HG02852 (cell line): ENCODE data around the gene TSTD1.

ENCODE experiments used
- ATAC-seq: cut with Tn5 transposase; IDR thresholded peaks from one replicate; pipeline ENCODE4 v1.9.1; 2021; ENCODE audit warnings: mild to moderate bottlenecking, moderate library complexity; ENCODE audit not compliant: unreplicated experiment

TSTD1 gene

DNA sequence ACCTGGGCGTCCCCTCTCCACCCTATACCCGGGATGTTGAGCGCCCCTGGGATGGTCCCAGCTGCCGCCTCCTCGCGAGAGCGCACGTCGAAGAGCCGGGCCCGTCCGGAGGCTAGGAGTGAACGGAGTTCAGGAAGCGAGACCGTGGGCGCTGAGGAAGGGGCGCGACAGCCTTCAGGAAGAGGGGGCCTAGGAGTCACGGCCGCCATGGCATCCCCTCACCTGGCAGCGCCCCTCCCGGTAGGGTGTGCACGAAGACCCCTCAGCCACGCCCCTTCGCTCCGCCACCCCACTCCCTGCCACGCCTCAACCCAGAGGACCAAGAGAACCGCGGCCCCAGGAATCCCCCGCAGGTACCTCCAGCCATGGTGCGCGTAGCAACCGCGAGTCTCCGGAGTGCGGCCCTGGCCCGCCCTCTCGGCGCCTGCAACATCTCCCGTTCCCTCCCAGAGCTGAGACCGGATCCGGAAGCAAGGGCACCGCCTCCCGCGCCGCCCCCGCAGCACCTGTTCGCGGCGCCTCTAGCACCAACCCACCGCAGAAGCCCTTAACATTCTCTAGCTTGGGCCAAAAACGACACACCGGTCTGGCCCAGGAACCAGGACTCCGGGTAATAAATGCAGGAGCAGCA lies at the start of gene TSTD1:
Gene TSTD1, minus strand, starts transcription at position 442 of the 631 bp plus-strand sequence. Its CDS starts 75 bp downstream, at position 367.
- peak; percentile 87 for ATAC-seq

DNA sequence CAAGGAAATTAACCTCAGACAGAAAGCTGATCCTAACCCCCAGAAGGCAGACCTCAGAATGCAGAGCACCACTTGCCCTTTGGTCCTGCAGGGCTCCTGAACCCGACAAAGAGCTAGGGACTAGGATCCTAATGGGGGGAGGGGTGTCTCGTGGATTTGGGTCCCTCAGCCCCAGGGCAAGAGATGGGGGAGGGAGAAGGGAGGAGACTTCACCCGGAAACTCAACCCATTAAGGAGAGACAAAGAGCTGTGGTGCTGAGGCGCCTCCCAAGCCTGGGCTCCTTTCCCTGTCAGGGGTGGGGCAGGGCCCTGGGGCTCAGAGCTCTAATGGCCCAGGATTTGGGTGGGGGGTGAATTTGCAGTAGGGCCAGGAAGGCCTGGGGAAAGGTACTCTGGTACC lies 47.7 kb upstream of the TSTD1 start:
- ATAC-seq, result no peak

DNA sequence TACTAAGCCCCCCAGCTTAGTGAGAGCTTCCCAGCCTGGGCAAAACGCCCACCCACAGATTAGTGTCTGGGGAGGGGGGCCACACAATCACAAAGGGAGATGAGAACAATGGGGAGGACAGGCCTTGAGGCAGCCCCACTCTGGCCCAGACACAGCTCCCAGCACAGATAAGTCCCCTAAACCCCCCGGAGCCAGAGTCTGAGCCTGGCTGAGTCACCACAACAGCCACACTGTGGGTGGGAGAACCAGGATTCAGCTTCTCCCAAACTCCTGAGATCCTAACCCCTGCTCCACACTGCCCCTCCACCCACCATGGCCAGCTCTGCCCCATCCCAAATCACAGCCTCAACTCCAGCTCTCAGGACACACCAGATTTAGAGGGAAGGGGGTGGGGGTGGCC lies 46.4 kb upstream of the TSTD1 start:
- ATAC-seq, result no peak

DNA sequence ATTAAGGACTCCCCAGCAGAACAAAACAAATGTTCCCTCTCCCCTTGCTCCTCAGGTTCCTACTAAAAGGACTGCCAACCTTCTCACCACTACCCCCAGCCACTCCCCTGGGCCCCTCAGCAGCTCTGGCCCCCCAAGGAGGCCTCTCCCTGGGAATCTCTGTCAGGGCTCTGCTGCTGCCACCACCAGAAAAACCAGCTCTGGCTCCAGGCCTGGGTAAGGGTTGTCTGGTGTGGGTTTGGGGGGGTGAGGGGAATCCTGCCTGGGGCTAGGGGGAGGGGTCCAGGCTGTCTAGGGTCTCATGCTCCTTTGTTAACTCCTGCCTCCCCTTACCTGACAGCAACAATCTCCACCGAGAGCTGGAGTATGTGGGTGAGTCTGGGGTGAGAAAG lies 45.8 kb upstream of the TSTD1 start:
- no peak for ATAC-seq

DNA sequence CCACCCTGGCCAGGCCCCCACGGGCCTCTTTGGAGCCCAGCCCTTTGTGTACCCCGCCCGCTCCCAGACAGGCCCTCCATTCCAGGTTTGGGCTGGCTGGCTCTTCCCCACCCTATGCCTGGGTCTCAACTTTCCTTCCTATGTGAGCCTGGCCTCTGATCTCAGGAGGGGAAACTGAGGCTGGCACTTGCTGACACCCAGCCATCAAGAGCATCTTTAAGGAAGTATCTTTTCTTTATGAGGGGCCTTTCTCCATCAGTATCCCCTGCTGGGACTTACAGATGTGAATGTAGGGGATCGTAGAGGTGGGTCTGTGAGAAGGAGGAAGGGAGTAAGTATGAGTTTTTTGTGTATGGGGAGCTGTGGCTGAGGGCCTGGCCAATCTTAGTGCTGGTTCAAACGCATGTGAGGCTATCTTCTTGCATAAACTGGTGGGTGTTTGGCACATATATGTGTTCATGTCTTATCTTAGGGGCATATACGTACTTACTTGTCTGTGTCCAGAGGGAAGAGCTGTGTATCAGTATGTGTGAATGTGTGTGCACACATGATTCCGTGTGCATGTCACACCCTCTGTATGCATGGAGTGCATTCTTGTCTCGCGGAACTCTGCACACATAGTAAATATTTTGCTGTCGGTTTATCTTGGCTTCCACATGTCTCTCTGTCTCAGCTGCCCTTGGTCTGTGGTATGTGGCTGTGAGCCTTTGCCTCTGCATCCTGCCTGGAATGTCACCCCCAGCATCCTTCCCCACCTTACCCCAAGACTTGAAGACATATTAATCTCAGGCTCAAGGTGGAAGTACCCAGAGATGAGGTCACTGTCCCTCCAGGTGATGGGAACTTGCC lies 45.2 kb upstream of the TSTD1 start:
- no peak for ATAC-seq

DNA sequence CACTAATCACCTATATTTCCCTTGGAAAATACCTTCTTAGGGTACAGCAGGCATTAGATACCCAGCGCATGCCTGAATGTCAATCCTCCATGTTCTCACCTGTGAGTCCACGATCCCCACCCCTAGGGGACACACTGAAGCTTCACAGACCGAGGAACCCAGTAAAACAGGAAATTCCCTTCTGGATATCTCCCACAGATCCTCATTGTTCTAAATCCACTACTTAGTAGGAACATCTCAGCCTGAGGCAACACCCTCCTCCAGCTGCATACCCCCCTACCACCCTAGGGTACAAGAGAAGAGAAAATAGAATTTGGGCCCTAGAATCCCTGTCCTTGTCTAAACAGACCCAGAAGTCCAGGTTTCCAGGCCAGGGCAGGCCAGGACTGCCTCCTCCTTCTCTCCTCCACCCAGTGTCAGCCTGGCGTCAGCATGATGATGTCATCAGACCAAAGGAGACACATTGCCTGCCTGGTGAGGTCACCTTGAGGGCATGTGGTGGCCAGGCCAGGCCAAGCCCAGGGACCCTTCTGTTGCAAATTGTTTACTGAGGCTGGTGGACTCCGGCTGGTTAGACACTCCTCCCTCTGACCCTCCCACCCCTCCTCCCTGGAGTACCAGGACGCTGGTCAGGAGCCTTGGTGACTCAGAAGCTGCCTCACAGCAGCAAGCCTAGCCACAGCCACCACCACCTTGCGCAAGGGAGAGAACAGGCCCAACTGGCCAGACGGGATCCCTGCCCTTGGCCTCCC lies 44.4 kb upstream of the TSTD1 start:
- no peak for ATAC-seq

- no peak for ATAC-seq
These were observed 43.7 kb upstream of the TSTD1 start for GRCh38 chr1:161082483-161082882.

DNA sequence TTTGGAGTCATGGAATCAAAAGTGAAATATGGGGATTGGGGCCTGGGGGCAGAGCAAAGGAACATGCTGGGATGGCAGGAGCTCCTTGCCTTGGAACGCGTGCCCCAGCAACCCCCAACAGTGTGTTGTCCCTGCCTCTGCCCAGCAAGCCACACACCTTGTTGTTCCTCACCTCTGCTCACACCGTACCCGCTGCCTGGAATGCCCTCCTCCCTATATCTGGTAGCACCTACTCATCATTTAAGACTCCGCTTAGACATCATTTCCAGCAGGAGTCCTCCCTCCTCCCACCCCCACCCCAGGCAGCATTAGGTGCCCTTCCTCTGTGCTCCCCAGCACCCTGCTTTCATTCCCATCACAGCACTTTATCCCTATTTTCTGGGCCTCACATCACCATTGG lies 42.8 kb upstream of the TSTD1 start:
- no peak for ATAC-seq

DNA sequence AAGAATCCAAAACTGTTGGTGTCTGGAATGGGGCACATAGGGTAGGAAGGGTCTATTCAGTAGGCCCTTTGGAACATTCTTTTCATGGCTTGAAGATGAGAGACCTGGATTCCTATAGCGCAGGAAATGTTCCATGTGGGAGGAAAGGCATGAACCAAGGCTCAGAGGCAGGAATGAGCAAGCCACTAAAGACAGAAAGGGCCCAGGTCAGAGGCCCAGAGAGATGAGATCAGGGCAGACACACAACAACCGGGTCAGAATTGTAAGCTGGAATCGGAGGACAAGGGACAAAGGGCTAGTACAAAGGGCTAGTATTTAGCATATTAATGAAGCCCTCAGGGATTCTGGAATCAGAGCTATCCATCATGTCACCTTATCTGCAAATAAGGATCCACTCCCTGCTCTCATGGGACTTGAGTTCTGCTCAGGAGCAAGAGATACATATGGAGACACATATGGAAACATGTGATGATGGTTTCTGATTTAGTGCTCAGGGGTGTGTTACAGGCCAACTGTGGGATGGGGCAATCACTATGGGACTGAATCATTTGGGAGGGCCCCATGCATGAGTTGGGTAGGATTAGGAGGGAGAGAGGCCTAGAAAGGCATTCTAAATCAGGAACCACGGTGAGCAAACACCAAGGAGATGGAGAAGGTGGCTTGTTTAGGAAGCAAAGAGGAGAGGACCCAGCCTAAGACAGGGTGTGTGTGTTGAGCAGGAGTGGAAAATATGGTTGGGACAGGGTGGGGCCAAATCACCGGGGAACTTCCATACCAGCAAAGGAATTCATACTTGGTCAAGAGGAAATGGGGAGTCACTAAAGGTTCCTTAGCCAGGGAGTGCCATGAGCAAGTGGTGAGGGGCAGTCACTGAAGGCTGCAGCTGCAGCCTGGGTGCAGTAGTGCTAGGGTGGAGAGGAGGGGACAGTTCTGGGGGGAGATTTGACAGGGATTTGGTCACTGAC lies 42.0 kb upstream of the TSTD1 start:
- no peak for ATAC-seq

GRCh38 chr1:161079436-161080110 lies 40.8 kb upstream of the TSTD1 start:
- ATAC-seq, result no peak

DNA sequence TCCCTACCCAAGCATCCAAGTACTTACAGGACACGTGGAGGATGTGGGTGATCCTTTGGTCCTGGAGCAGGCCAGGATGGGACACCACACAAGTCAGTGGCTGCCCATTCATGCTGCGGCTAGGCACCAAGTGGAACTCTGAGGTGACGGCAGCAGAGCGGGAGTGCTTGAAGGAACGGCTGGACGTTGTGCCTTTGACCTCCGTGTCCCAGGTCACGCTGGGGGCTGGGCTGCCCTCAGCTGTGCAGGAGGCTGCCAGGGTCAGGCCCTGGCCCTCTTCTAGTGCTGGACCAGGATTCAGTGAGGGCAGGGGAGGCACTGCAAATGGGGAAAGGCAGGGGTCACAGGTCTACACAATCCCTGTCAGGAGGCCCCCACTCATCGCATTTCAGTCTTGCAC lies 38.7 kb upstream of the TSTD1 start:
- ATAC-seq, result no peak

DNA sequence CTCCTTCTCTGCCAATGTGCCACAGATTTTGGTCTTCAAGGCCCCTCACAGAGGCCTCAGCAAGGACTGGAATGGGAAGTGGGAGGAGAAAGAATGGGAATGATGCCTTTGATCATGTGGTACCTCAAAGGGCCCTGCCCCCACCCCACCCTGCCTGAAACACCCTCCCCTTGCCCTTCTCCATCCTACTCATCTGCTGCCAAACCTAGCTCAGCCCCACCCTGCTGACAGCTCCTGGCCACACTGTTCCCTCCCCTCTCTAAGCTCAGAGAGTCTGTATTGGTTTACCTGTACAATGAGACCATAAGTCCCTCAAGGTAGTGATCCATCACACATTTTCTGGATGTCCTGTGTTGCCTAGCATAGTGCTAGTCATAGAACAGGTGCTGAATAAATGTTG lies 37.6 kb upstream of the TSTD1 start:
- ATAC-seq, result no peak

DNA sequence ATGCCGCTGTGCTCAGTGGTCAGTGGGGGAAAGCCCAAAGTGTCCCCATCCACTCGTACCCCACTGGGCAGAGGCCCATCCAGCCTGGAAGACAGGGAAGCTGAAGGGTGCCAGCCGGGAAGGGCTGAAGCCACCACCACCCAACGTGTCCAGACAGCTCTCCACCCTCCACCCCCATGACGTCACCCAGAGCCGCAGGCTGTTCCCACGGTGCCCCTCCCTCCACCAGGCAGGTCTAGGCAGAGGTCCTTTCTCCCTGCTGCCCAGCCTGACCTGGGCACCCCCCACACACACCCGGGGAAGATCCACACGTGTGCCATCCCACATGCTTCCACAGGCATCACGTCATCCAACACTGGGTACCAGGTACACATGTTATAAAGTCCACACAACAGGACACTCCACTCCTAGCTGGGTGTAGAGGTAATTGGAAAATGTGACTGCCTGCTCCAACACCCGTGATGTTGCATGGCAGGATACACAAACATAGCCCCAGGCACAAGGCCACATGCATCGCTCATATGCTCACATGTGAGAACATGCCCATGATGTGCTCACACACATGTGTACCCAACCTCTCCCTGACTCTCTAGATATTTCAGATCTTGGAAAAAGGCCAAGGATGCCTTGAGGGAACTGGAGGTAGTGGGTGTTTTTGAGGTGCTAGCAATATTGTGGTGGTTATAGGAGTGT lies 36.1 kb upstream of the TSTD1 start:
- ATAC-seq, result no peak

DNA sequence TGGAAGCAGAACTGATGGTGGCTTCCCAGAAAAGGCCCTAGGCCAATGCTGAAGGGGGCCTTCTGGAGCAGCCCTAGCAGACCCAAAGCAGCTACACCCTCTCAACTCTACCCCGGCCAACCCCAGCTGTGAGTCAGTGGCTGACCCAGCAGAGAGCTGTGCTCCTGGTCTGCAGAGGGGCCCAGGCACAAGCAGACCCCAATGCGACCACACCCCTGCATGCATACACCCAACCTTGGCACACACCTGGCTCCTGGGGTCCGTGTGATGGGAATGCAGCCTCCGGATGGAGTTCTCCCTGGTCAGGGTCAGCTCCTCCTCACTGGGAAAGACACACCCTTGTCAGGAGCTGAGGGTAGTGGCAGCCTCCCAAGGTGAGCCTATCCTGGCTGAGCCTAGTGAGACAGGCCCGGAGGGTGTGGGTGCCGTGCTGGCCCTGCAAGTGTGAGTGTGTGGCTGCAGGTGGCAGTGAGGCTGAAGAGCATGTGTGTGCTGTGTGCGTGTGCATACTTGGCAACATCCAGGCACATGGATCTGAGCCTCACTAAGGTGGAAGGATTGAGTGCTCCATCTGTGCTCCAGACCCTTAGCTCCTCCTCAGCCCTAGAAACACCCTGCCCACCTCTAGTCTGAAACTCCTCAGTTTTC lies 34.8 kb upstream of the TSTD1 start:
- ATAC-seq, result no peak

DNA sequence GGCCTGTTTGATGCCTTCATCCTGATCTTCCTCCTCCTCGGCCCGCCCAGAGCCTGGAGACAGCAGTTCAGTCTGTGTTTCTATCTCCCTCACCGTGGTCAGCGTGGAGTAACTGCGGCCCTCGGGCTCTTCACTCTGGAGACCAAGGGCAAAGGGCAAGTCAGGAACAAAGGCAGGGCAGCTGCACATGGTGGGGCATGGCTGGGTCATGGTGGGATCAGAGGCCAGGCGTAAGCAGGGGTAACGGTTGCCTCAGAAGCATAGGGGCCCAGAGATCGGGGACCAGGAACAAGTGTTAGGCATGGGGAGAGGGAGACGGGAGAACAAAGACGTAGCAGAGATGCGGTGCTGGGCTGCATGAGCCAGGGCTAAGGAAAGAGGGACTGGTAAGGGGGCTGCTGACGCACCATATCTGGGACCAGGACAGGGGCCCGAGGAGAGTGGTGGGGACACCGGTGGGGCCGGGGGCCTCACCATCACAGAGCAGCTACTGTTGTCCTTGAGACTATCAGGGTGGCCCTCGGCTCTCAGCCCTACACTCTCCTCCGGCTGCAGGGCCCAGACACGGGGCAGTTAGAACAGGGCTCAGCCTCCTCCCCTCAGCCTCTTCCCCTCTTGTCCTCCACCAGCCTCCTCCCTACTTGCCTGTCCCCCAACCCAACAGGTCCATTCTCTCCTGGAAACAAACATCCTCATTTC lies 34.1 kb upstream of the TSTD1 start:
- ATAC-seq, result no peak

DNA sequence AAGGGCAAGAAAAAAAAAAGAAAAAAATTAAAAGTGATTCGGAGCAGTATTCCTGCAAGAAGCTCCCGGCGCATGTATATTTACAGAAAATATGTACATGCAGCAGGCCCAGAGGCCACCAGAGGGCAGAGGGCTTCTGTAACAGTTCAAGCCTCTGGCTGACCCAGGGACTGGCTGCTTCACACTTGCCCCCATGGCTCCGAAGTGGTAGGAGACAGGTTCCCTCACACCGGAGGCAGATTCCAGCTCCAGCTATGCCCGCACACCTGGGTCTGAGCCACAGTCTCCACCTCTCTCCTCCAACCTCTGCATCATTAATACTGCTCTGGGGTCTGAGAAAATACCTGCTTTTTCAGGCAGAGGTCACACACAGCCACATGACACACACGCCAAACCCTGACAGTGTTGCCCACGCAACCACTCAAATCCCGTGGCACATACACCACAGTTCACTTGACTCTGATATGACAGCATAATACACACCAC lies 33.2 kb upstream of the TSTD1 start:
- ATAC-seq, result no peak

- no peak for ATAC-seq
These were observed 32.0 kb upstream of the TSTD1 start for GRCh38 chr1:161070761-161071160.

GRCh38 chr1:161069731-161070270 lies 31.0 kb upstream of the TSTD1 start, which contains the start of gene ARHGAP30:
Gene ARHGAP30 (minus strand): TSS chr1:161069891. CDS start chr1:161069624, 267 bp downstream.
- ATAC-seq, result peak; percentile 85
